Gastrocnemius medialis (tissue), 4 donors: ENCODE results near the gene NFATC3. TPM values are rescaled to one million over a fixed set of nuclear protein-coding genes. Genes with fewer than 3 reads are reported as not detected.

Experiments used
- ATAC-seq, 2 donors: fragments of 150-250 bp; one replicate each; pipeline ENCODE4 v1.9.1; 2016
- DNase-seq, 2 donors: peaks; one replicate each; pipeline ENCODE4 v3.0.0-alpha.2; 2019
- H3K27ac ChIP-seq, 4 donors: fragments of 200-600 bp; sonication (generic); 1 replicate in 1 of 4; 2 replicates in 3 of 4; pipeline ENCODE4 v1.5.1; 2016 to 2018; ENCODE audit warnings: mild to moderate bottlenecking in 2 of 4, moderate library complexity in 1 of 4
- H3K27me3 ChIP-seq, 3 donors: fragments of 200-600 bp; sonication (generic) in 2 of 3; 1 replicate in 1 of 3; 2 replicates in 2 of 3; pipeline versions ENCODE4 v1.5.1 to v1.6.0; 2016 to 2019; ENCODE audit warnings: mild to moderate bottlenecking in 1 of 3, moderate library complexity in 1 of 3
- H3K36me3 ChIP-seq, 2 donors: fragments of 200-600 bp; sonication (generic) in 1 of 2; one replicate each; pipeline ENCODE4 v1.5.1; 2017 to 2018
- H3K4me1 ChIP-seq, 2 donors: fragments of 200-600 bp; sonication (generic) in 1 of 2; one replicate each; pipeline ENCODE4 v1.5.1; 2016 to 2017; ENCODE audit warnings: mild to moderate bottlenecking in 2 of 2
- H3K4me3 ChIP-seq, 4 donors: fragments of 200-600 bp; sonication (generic) in 3 of 4; 1 replicate in 1 of 4; 2 replicates in 3 of 4; pipeline ENCODE4 v1.5.1; 2016 to 2019; ENCODE audit warnings: mild to moderate bottlenecking in 2 of 4
- H3K9me3 ChIP-seq, 3 donors: fragments of 200-600 bp; sonication (generic) in 2 of 3; 1 replicate in 1 of 3; 2 replicates in 2 of 3; pipeline ENCODE4 v1.5.1; 2016 to 2019
- CTCF ChIP-seq, 5 experiments: fragments of 450-650 bp in 3 of 5; fragments of 200-600 bp in 2 of 5; sonication (generic) in 2 of 5; IDR thresholded peaks in 4 of 5; conservative IDR thresholded peaks in 1 of 5; 1 replicate in 4 of 5; 2 replicates in 1 of 5; pipeline ENCODE4 v1.5.1; 2016 to 2019; ENCODE audit warnings: antibody characterized with exemption in 5 of 5, mild to moderate bottlenecking in 3 of 5, moderate library complexity in 3 of 5
- POLR2A ChIP-seq, 2 donors: fragments of 450-650 bp; IDR thresholded peaks; one replicate each; pipeline ENCODE4 v1.6.1; 2017; ENCODE audit warnings: antibody characterized with exemption in 2 of 2, mild to moderate bottlenecking in 2 of 2, moderate library complexity in 2 of 2
- in situ Hi-C, 4 donors: fragments of 200-750 bp; cut with MboI; loops; one replicate each; pipeline versions ENCODE4 v1.15.0 to v1.8.0; 2017; ENCODE audit warnings: low sequenced_read_pairs in 4 of 4
- intact Hi-C: fragments of 100-400 bp; cut with DNase I; formaldehyde crosslinking; loops from one replicate; pipeline ENCODE4 v1.15.1; 2023; ENCODE audit warnings: low total_unique reads
- total RNA-seq, 4 donors: library from RNA; depleted of rRNA; stranded (reverse); fragments of >200 nt; gene quantifications; one replicate each; pipeline versions ENCODE4 v1.1.0 to v1.2.3, GENCODE V29; 2016

NFATC3 gene
- total RNA-seq, 4 donors from 2014 or later = 47.9 to 72.7 (median 70.7) TPM

GRCh38 chr16:68046106-68046505 is 39.1 kb upstream of the NFATC3 start:
- no peak overlapping the region for H3K27ac ChIP-seq
- TF ChIP-seq CTCF (IDR thresholded peaks at IDR 0.05 in 4 of 5, conservative IDR thresholded peaks at IDR 0.05 in 1 of 5) (no peak), POLR2A (IDR thresholded peaks at IDR 0.05) (no peak)
- DNase-seq = no peak
- no peak overlapping the region for H3K4me3 ChIP-seq
- no peaks in the 10 kb centered on the region for H3K9me3 ChIP-seq
- no peak for ATAC-seq
- intact Hi-C loops (no loop called here), in situ Hi-C loops (loop anchor here (5.0 to 25.0 kb wide), 5 partner anchors 51 to 359 kb away; partner anchors contain the start of genes DPEP2 (in 1 of the 4), RANBP10 (in 1 of the 4) and TSNAXIP1 (in 1 of the 4))
- no peaks in the 10 kb centered on the region for H3K27me3 ChIP-seq
- peaks cover 0 to 18% of the 10 kb centered on the region in 2 donors for H3K36me3 ChIP-seq
- H3K4me1 ChIP-seq = no peaks in the 10 kb centered on the region

GRCh38 chr16:68047987-68048386 is 37.2 kb upstream of the NFATC3 start:
- Histone ChIP-seq H3K4me1 (no peaks in the 10 kb centered on the region), H3K27ac (peak overlapping the region in 1 of 4 donors; percentile 22), H3K9me3 (no peaks in the 10 kb centered on the region), H3K27me3 (no peaks in the 10 kb centered on the region), H3K36me3 (peaks cover 0 to 29% of the 10 kb centered on the region in 2 donors), H3K4me3 (no peak overlapping the region)
- intact Hi-C loops = no loop called here
- ATAC-seq (no peak), DNase-seq (no peak)
- TF ChIP-seq CTCF (IDR thresholded peaks at IDR 0.05 in 4 of 5, conservative IDR thresholded peaks at IDR 0.05 in 1 of 5) = no peak
- no peak for TF ChIP-seq POLR2A (IDR thresholded peaks at IDR 0.05)
- in situ Hi-C loops = loop anchor here (5.0 to 25.0 kb wide), 5 partner anchors 53 to 361 kb away; partner anchors contain the start of genes DPEP2 (in 1 of the 4), RANBP10 (in 1 of the 4) and TSNAXIP1 (in 1 of the 4)

GRCh38 chr16:68049449-68049848 is 35.7 kb upstream of the NFATC3 start:
- DNase-seq = no peak
- intact Hi-C loops = no loop called here
- ATAC-seq = no peak
- Histone ChIP-seq H3K9me3 (no peaks in the 10 kb centered on the region), H3K36me3 (peaks cover 0 to 43% of the 10 kb centered on the region in 2 donors), H3K4me1 (no peaks in the 10 kb centered on the region), H3K4me3 (no peak overlapping the region), H3K27me3 (no peaks in the 10 kb centered on the region), H3K27ac (no peak overlapping the region)
- in situ Hi-C loops = loop anchor here (5.0 to 25.0 kb wide), 5 partner anchors 55 to 362 kb away; partner anchors contain the start of genes DPEP2 (in 1 of the 4), RANBP10 (in 1 of the 4) and TSNAXIP1 (in 1 of the 4)
- TF ChIP-seq POLR2A (IDR thresholded peaks at IDR 0.05) = no peak
- TF ChIP-seq CTCF (IDR thresholded peaks at IDR 0.05 in 4 of 5, conservative IDR thresholded peaks at IDR 0.05 in 1 of 5) = no peak

GRCh38 chr16:68055395-68055794 is 29.8 kb upstream of the NFATC3 start:
- Histone ChIP-seq H3K4me1 (no peaks in the 10 kb centered on the region), H3K36me3 (peaks cover 0 to 34% of the 10 kb centered on the region in 2 donors), H3K27me3 (no peaks in the 10 kb centered on the region), H3K27ac (no peak overlapping the region), H3K4me3 (no peak overlapping the region), H3K9me3 (no peaks in the 10 kb centered on the region)
- no peak for ATAC-seq
- DNase-seq = no peak
- TF ChIP-seq POLR2A (IDR thresholded peaks at IDR 0.05) (no peak), CTCF (IDR thresholded peaks at IDR 0.05 in 4 of 5, conservative IDR thresholded peaks at IDR 0.05 in 1 of 5) (no peak)
- in situ Hi-C loops = no loop called here
- intact Hi-C loops = no loop called here

GRCh38 chr16:68059804-68060203 is 25.4 kb upstream of the NFATC3 start:
- ATAC-seq (no peak), DNase-seq (no peak)
- no peaks in the 10 kb centered on the region for H3K36me3 ChIP-seq
- H3K27me3 ChIP-seq = no peaks in the 10 kb centered on the region
- H3K9me3 ChIP-seq = no peaks in the 10 kb centered on the region
- H3K4me1 ChIP-seq = peaks cover 7 to 12% of the 10 kb centered on the region in 2 donors
- intact Hi-C loops (loop anchor here (5.0 kb wide), 1 partner anchor 243 kb away; no protein-coding TSS in a partner anchor), in situ Hi-C loops (no loop called here)
- H3K27ac ChIP-seq = no peak overlapping the region
- TF ChIP-seq CTCF (IDR thresholded peaks at IDR 0.05 in 4 of 5, conservative IDR thresholded peaks at IDR 0.05 in 1 of 5) = no peak
- no peak for TF ChIP-seq POLR2A (IDR thresholded peaks at IDR 0.05)
- H3K4me3 ChIP-seq = no peak overlapping the region
